ENCODE results near the gene CEP85.

Gene CEP85, protein sequence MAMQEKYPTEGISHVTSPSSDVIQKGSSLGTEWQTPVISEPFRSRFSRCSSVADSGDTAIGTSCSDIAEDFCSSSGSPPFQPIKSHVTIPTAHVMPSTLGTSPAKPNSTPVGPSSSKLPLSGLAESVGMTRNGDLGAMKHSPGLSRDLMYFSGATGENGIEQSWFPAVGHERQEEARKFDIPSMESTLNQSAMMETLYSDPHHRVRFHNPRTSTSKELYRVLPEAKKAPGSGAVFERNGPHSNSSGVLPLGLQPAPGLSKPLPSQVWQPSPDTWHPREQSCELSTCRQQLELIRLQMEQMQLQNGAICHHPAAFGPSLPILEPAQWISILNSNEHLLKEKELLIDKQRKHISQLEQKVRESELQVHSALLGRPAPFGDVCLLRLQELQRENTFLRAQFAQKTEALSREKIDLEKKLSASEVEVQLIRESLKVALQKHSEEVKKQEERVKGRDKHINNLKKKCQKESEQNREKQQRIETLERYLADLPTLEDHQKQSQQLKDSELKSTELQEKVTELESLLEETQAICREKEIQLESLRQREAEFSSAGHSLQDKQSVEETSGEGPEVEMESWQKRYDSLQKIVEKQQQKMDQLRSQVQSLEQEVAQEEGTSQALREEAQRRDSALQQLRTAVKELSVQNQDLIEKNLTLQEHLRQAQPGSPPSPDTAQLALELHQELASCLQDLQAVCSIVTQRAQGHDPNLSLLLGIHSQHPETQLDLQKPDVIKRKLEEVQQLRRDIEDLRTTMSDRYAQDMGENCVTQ

DNA sequence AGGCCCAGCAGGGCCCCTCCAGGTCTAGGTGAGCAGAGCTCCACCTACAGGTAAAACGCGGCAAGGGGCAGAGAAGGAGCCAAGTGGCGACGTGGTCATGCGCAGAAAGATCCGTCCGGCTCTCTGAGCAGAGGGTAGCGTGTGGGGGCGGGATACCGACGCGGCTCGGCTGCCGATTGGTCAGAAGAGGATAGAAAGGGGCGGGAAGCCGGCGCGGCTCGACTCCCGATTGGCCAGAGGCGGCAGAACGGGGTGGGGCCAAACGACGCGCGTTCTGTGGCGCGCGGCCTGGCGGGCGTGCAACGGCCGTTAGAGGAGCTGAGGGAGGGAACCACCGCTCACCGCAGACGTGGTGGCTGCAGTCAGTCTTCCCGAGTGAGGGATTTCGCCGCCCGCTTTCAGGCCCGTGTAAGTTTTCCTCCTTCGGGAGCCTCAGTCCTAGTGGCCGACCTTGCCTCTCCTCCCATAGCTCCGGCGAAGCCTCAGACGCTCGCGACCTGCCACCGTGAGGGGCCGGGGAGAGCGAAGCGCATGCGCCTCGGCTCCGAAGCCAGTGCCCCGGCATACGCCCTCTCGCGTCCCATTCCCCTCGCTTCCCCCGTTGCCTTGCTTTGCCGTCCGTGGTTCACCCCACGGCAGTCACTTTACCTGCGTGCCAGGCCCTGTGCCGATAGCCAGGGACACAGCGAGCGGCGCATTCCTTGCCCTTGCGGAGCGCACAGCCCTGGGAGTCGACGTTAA lies at the start of gene CEP85:
Gene CEP85 (plus strand): TSS at position 298 of the 741 bp plus-strand sequence. CDS start 5,584 bp downstream, outside the sequence.
- peak; percentile 97 for DNase-seq (ENCODE audit: low read depth)

DNA sequence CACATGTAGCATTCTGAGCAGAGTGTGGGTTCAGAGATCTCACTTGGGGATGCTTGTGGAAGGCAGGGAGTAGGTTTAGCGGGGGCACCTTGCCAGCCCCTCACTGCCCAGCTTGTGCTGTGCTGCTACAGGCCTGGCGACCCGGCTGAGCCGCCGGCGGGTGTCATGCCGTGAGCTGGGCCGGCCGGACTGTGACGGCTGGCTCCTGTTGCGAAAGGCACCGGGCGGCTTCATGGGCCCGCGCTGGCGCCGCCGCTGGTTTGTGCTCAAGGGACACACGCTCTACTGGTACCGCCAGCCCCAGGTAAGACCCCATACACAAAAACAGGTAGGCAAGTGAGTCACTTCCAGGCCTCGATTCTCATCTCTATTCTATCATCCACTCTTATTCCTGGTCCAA lies 49.1 kb upstream of the CEP85 start:
- no peak for DNase-seq (ENCODE audit: low read depth)

DNA sequence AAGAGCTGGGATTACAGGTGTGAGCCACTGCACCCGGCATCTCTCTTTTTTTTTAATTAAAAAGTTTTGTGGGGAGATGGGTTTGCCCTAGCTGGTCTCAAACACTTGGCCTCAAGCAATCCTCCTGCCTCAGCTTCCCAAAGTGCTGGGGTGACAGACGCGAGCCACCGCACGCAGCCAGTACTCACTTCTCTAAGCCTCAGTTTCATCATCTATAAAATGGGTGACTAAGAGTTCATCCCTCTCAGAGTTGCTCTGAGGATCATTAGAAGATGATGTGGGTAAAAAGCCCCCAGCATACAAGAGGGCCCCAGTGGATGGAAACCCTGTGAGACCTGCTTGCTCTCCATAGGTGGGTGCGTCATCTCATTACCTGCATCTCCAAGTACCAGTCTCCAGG lies 46.1 kb upstream of the CEP85 start:
- DNase-seq (ENCODE audit: low read depth): no peak

DNA sequence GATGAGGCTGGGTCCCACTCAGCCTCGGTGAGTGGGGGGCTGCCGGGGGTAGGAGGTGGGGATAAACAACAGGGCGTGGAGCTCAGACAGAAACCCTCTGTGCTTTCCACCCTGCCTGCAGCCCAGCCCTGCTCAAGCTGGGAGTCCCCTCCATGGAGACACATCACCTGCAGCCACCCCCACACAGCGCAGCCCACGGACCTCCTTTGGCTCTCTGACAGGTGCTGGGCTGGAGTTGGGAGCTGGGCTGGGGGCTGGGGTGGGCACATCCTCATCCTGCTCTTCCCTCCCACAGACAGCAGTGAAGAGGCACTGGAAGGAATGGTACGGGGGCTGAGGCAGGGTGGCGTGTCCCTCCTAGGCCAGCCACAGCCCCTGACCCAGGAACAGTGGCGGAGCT lies 45.5 kb upstream of the CEP85 start:
- no peak for DNase-seq (ENCODE audit: low read depth)

DNA sequence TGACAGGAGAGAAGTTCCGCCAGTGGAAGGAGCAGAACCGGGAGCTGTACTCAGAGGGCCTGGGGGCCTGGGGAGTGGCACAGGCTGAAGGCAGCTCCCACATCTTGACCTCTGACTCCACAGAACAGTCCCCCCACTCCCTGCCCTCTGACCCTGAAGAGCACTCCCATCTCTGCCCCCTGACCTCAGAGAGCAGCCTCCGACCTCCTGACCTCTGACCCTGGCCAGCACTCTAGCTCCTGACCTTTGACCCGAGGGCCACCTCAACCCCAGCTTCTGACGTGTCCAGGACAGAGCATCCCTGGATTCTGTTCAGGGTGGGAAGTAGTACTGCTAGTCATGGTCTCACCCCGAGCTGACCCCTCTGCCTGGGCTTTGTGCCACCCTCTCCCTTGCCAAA lies 44.7 kb upstream of the CEP85 start:
- DNase-seq (ENCODE audit: low read depth): no peak

DNA sequence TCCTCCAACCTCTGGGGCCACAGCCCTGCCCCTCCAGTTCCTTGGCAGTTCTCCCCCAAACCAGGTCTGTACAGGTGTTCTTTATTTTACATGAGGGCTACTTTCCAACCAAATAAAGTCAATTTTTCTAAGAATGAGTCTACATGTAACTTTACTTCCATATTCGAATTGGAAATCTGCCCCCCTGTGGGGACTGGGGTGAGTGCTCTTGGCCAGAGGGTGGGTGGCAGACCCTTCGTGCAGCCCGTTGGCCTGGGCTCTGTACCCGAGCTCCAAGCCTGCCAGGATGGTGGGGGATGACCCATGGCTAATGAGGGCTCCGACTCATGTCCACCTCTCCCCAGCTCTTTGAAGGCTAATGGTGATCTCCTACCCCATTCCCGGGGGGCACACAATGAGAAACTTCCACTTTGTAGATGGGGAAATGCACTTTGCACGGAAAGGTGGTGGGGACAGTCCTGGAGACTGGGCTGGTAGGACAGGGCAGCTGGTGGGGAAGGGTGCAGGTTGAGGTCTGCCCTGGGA lies 44.2 kb upstream of the CEP85 start:
- DNase-seq (ENCODE audit: low read depth): no peak

DNA sequence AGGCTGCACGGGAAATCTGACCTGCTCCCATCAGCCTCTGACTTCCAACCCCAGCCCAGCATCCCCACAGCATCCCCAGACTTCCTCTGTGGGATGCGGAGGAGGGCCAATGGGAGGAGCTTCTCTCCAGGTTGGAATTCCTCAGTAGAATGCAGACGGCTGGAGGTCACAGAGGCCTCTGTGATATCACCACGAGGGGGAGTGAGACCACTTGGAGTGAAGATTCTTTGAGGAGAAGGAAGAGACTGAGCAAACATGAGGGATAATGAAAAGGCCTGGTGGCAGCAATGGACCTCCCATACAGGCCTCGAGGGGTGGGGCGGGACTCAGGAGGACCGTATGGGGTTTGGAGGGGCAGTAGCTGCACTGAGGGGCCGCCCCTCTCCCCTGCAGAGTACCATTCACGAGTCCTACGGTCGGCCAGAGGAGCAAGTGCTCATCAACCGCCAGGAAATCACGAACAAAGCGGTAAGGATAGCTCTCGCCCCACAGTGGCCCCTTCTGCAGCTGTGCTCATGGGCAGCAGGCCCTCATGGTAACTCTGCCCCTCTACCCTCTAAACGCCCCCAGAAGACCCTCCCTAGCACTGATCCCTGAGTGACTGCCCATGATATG lies 43.5 kb upstream of the CEP85 start, which contains the start of gene CATSPER4:
Gene CATSPER4 (plus strand): TSS at position 230 of the 615 bp plus-strand sequence. CDS start 26 bp downstream, at position 256.
- no peak for DNase-seq (ENCODE audit: low read depth)

DNA sequence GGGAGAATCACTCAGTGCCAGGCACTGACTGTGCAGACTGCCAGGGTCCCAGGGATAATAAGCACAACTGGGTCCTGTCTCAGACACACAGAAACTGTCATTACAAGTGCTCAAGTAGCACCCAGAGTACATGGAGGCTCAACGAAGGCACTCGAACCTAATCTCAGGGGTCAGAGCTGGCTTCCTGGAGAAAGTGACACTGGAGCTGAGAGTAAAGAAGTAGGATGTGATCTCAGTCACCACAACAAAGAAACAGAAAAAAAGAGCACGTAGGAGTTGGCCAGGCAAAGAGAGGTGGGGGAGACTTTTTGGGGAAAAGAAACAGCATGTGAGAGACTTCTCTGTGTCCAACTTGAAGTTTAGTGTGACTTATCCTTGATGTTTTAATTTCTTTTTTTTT lies 42.3 kb upstream of the CEP85 start:
- DNase-seq (ENCODE audit: low read depth): no peak

DNA sequence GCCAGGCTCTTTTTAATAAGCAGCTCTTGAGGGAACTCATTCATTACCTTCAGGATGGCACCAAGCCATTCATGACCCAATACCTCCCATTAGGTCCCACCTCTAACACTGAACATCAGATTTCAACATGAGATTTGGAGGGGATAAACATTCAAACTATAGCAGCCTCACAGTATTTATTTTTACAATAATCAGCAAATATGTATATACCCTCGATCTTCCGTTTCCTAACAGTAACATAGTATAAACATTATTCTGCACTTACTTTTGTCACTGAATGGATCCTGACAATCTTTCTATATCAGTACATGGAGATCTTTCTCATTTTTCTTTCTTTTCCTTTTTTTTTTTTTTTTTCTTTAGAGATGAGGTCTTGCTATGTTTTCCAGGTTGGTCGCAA lies 38.2 kb upstream of the CEP85 start:
- DNase-seq (ENCODE audit: low read depth): no peak

DNA sequence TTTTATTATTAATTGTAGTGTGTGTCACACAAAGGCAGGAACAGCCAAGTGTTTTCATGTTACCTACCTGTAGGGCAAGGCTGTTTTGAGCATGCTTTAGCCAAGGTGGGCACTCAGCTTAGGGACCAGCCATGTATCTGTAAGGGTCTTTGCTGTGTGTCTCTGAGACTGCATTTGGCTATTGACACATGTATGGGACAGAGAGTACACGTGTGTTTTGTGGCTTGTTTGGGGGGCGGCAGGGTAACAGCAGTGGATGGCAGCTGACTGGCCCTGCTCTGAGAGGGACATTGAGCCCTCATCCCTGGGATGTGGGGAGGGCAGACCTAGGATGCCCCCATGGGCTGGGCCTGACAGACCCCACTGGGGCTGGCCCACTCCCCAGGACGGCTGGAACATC lies 36.7 kb upstream of the CEP85 start:
- DNase-seq (ENCODE audit: low read depth): no peak

DNA sequence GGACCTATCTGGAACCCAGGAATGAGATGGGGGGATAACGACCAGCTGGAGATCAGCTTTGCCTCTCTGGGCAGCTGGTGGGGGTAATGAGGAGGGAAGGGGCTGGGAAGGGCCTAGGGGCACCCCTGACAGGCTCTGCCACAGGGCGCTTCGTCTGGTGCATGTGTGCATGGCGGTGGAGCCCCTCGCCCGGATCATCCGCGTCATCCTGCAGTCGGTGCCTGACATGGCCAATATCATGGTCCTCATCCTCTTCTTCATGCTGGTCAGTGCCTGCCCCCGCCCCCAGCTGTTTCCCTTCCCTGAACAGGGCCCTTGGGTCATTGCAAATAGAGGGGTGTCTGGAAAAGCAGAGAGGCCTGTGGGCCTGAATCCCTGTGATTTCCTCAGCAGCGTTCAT lies 36.2 kb upstream of the CEP85 start:
- DNase-seq (ENCODE audit: low read depth): no peak

DNA sequence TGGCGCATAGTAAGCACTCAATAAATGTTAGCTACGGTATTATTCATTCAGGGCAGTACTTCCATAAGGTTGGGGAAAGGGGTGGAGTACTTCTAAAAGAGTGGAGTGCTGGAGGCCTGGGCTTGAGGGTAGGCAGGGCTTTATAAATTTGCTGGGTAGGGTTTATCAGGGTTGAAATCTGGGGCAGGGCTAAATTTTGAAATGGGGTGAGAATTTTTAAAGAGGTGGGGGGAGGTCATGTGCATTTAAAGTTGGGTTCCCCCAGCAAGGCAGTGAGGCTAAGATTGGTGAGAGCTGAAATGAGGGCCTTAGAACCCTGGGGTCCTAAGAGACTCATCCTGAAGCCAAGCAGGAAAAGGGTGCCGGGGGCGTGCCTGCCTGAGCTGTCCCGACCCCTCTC lies 33.6 kb upstream of the CEP85 start:
- no peak for DNase-seq (ENCODE audit: low read depth)

DNA sequence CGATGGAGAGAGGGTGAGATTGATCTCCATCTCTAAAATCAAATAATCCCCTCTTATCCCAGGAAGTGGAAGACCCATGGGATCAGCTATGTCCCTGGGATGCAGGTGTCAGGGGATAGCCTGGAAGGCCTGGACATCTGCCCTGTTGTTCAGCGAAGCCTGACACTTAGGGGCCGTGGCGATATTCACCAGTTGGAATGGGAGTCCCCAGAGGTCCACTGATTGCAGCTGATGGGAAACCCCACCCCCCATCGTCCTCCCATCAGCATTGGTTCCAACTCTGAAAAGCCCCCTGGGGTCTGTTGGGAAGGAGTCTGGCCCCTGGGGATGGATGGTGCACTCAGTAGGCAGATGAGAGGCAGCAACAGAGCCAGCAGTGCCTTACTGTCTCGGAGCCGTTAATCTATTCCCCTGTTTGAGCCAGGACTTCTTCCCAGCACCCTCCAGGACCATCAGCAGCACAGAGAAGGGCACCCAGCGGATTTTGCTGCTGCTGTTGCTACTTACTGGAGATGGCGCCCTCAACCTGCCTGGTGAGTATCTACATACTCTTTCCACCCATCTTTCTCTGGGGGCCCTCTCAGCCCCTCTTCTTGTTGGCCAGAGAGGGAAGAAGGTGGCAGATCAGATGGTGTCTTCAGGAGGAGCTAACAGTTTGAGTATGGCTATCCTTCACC lies 30.2 kb upstream of the CEP85 start:
- no peak for DNase-seq (ENCODE audit: low read depth)

DNA sequence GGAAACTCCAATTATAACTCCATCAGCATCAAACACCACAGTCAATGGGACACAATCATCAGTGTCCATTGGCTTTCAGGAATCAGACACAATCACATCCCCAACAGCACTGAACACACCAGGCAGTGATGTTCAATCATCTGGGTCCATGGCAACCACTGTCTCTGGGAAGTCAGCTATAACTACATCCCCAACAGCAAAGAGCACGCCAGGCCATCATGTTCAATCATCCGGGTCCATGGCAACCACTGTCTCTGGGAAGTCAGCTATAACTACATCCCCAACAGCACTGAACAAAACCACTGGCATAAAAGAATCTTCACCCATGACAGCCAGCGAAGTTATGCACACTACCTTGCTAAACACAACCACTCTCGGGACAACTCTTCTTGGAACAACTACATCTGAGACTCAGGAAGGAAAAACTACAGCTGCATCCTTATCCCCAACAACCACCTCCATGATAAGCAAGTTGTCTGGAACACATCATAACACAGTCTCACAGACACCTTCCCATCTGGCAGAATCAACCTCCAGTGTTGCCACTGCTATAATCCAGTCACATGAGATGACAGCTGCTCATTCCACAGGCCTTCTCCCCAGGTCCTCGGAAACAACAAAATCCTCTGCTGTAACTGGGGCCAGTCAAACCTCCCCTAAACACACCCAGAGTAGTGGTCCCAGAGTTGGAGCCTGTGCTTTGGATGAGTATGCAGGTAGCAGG lies 23.7 kb upstream of the CEP85 start:
- DNase-seq (ENCODE audit: low read depth): no peak

DNA sequence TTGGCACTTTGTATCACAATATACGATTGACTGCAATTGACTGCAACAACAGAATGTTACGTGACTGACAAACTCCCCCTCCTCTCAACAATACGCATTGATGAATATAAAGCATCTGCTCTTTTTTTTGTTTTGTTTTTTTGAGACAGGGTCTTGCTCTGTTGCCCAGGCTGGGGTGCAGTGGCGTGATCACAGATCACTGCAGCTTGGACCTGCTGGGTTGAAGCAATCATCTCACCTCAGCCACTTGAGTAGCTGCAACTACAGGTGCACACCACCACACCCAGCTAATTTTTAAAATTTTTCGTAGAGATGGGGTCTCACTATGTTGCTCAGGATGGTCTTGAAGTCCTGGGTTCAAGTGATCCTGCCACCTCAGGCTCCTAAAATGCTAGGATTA lies 21.3 kb upstream of the CEP85 start:
- no peak for DNase-seq (ENCODE audit: low read depth)

DNA sequence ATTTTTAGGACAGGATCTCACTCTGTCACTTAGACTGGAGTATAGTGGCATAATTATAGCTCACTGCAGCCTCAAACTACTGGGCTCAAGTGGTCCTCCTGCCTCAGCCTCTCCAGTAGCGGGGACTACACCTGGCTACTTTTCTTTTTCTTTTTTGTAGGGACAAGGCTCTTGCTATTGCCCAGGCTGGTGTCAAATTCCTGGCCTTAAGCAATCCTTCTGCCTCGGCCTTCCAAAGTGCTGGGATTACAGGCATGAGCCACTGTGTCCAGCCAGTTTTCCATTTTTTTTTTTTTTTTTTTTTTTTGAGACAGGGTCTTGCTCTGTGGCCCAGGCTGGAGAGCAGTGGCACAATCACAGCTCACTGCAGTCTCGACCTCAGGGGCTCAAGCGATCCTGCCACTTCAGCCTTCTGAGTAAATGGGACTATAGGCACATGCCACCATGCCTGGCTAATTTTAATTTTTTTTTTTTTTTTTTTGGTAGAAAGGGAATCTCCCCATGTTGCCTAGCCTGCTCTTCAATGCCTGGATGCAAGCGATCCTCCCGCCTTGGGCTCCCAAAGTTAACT lies 20.6 kb upstream of the CEP85 start:
- no peak for DNase-seq (ENCODE audit: low read depth)

DNA sequence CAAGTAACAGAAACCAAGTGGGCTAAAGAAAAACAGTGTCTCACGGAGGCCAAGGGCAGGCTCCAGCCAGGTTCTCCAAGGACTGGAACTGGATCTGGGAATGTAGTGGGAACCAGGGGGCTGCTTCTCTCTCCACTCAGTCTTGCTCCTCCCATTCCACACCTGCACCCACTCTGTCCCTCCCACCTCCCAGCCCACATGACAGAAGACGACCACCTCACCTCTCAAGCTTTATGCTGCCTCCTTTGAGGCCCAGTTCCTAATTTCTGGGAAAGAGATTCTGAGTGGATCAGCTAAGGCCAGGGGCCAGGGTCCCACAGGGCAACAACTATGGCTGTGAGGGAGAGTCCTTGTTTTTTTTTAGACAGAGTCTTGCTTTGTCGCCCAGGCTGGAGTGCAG lies 18.8 kb upstream of the CEP85 start:
- DNase-seq (ENCODE audit: low read depth): no peak

DNA sequence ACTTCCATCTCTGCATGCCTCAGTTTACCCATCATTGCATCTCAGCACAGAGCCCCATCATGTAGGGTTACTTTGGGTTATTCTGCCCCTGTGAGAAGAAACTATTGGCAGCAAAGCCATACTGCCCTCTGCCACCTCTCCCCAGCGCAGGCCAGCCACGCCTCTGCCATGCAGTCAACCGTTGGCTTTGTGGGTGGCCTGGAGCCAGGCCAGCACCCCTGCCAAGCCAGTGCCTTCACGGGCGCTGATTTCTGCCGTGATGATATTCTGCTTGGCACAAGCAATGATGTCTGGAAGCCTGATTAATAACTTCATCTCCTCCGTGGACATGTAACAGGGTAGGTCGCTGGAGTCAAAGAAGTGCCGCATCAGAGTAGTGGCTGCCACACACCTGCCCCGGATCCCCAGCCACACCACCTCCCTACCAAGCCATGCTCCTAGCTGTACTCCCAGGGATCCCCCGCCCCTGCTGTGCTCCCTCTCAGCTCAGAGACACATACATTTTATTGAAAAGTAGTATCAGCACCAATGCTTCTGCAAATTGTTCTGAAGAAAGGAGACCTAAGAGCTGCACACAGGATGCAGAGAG lies 15.0 kb upstream of the CEP85 start:
- no peak for DNase-seq (ENCODE audit: low read depth)

DNA sequence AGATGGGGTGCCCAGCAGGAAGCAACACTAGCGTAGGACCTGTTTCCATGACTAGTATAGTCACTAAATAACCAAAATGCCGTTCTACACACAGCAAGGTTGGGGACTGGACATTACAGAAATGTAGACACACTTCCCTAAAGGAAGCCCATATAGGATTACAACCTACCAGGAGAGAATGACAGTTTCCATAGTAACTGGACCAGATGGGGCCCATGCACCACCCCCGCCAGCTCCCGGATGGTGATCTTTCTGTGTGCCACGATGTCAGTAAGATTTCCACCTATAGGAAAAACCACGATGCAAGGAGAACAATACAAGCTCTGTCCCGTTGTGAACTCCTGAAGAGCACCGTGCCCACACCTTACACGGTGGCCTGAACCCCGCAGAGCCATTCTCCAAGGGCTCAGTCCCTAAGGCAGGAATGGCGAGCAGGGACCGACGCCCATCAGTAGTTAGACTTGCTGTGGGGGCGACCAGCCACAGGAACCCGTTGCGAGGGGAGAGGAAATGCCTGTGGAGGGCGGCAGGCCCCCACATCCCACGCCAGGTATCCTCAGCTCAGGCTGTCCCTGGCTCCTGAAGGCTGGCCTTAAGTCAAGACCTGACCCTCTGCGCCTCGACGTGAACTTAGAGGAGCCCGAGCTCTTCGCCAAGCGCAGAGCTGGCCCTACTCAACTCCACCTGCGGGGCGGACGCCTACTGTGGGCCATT lies 13.6 kb upstream of the CEP85 start:
- DNase-seq (ENCODE audit: low read depth): no peak
